GM21367 (cell line): ENCODE data around the gene RNLS.

Source experiments
- ATAC-seq: cut with Tn5 transposase; IDR thresholded peaks from one replicate; pipeline ENCODE4 v1.9.1; 2021; ENCODE audit not compliant: unreplicated experiment

RNLS gene

DNA sequence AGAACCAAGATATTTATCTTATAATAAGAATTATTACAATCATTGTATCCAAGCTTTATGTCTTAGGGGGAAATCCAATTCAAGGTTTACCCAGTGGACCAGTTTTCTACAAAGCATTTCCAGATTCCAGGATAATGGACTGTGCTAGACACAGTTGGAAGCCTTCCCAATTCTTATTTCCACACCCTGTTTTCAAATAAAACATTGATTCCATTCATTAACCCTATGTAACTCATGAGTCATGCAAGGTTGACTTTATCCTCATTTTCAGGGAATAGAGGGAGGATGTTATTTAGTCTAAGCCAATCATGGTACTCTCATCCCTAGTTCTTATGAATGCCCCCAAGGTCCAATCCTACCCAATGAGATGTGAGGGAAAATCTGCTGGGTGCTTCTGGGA is 145.7 kb downstream of the RNLS start:
- no peak for ATAC-seq

- no peak for ATAC-seq
These were observed 149.4 kb downstream of the RNLS start for GRCh38 chr10:88433565-88434186.

DNA sequence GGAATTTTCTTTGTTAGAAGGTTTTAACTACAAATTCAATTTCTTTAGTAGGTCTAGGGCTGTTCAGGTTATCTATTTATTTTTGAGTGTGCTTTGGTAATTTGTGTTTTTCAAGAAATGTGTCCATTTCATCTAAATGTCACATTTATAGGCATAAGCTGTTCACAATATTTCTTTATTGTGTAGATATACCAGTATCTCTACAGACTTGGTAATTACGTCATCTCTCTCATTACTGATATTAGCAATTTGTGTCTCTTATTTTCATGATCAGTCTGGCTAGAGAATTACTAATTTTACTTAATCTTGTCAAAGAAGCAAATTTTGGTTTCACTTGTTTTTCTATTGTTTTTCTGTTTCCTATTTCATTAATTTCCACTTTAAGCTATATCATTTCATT is 152.0 kb downstream of the RNLS start:
- no peak for ATAC-seq

- no peak for ATAC-seq
These were observed 154.1 kb downstream of the RNLS start for GRCh38 chr10:88428976-88429375.

- ATAC-seq, result no peak
These were observed 154.7 kb downstream of the RNLS start for GRCh38 chr10:88428442-88428841.

GRCh38 chr10:88427024-88427423 is 156.1 kb downstream of the RNLS start:
- ATAC-seq, result no peak

GRCh38 chr10:88424881-88425280 is 158.2 kb downstream of the RNLS start:
- ATAC-seq, result no peak

GRCh38 chr10:88423732-88424131 is 159.4 kb downstream of the RNLS start:
- ATAC-seq, result no peak

DNA sequence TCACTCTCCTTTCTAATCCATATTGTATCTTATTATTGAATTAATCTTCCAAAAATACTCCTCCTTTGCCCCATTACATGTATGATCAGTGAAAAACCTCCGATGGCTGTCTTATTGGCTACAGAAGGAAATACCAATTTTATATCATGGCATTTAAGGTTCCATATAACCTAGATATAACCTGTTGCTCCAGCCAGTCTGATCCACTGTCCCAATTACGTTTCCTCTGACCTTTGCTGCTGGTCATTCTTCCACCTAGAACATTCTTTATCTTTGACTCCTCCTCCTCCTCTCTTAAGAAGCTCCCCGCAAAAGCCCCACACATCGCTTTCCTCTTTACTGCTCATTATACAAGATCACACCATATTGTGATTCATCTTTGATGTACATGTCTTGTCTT is 161.5 kb downstream of the RNLS start:
- no peak for ATAC-seq

DNA sequence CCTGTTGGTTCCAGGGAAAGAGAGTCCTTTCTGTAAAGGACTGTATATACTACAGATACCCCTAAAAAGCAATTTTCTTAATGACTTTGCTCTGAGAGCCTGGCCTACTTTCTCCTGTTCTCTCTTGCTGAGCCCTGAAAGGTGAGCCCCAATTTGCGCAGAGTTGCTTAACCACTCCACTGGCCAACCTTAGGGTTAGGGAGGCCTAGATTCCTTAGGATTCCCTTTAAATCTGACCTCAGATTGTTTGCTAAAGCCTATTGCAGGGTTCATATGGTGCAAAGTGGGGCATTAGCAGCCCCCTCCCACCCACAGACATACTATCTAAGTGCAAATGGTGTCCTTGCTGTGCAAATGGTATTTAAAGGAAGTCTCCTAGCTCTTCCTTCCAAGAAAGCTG is 164.2 kb downstream of the RNLS start:
- no peak for ATAC-seq

DNA sequence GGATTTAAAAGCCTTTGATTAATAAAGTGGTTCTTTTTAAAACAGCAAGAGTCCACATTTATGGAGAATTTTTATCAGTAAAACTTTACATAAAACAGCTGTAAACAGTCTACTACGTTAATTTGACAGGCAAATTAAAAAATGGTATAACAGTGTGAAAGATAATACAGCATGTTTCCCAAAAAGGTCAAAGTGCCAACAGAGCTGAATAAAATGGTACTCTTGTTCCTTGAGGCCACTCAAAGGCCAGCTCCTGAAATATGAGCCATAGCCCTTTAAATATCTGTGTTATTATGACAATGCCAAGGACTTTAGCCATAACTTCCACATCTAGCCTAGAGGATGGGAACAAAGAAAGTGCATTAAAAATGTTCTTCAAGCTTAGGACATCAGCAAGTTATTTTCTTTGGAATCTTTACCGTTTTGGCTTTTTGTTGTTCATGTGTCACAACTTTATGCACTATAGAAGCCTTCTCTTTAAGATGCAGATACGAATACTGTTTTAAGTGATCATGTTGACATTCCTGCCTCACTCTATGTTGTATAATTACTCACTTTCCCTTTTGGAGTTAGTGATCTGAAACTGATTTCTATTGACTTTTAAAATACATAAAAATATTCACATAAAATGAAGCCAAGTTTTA is 165.6 kb downstream of the RNLS start:
- ATAC-seq, result no peak

DNA sequence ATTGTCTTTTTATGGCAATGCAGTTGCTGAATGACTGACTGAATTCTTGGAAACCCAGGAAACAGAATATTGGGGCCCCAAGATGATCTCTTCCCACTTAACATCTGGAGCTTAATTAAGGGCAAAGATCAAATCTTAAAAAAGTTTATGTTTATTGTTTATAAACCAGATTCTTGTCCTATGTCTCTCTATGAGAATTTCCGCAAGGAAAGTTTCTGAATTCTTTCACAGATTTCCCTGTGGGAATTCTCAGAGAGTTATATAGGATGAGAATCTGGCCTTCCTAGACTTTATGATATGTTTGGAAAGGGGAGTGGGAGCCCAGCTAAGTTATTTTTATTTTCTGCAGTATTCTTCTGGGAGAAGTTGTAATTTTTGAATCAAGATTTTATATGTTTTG is 166.3 kb downstream of the RNLS start:
- ATAC-seq, result no peak

DNA sequence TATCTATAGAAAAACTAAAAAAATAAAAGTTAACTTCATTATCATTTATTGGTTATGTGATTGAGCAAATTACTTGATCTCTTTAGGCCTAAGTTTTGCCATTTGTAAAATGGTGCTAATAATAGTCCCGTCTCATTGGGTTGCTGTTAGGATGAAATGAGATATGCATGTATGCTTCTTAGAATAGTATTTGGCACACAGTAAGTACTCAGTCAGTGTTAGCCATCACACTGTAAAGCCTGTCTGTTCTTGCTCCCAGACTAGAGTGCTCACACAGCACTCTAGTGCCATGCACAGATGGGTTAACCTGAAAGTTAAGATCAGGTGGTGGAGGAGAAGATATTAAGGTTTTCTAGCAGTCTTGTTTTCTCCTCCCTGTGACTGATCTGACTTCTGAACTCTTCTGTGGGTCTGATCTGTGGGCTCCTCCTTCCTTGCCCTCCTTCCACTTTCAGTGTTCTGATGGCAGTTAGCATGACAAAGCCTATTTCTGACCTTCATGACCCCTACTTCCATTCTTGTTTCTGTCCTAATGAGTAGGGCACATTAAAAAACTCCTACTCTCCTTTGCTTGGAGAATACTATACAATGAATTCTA is 167.5 kb downstream of the RNLS start:
- ATAC-seq, result no peak

DNA sequence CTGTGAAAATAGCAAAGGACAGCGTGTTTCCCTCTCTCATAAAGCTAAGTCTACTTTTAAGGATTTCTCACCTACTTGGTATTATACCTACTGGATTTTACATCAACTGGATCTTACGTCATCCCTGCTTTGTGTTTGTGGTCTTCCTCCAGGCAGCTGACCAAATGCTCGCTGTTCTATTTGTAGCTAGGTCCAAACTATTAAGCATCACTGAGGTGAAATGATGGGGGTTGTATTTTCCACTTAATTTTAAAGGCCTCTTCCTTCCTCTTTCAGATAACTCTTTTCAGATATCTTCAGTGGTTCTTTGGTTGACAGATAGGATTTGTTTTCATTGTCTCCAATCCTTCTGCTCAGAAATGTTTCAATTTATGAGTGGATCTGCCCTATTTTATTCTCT is 169.7 kb downstream of the RNLS start:
- no peak for ATAC-seq

- ATAC-seq, result no peak
These were observed 171.3 kb downstream of the RNLS start for GRCh38 chr10:88411772-88412349.

DNA sequence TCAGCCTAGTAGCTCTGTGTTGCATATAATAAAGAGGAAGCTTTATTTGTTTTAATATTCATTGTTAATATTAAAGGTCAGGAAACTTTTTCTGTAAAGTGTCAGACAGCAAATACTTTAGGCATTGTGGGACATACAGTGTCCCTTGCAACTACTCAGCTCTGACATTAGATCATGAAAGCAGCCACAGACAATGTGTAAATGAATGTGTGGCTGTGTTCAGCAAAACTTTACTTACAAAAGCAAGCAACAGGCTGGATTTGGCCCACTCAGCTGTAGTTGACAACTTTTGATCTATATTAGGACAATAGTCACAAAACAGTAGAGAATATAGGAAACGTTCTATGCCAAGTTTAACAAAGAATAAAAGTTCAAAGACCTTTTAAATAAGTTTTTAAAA is 173.3 kb downstream of the RNLS start:
- ATAC-seq, result no peak

DNA sequence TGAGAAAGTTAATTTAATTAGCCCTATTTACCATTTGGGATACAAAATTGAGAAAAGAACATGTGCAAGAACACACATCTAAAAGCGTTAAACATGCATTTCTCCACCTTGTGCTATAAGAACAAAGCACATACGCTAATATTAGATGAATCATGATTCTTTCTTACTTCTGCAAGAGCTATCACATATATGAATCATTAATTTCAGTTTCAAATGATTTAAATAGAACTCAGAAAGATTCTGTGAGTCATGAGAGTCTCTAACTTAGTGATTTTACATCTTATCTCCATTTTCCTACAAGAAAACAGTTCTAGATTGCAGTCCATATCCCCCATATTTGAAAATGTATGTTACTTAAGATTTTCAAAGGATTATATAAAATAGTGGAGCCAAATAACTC is 173.9 kb downstream of the RNLS start:
- no peak for ATAC-seq

- no peak for ATAC-seq
These were observed 175.0 kb downstream of the RNLS start for GRCh38 chr10:88408096-88408495.

GRCh38 chr10:88404133-88404532 is 179.0 kb downstream of the RNLS start:
- ATAC-seq, result no peak

- ATAC-seq, result no peak
These were observed 181.3 kb downstream of the RNLS start for GRCh38 chr10:88401671-88402347.

GRCh38 chr10:88399240-88399639 is 183.9 kb downstream of the RNLS start:
- ATAC-seq, result no peak

DNA sequence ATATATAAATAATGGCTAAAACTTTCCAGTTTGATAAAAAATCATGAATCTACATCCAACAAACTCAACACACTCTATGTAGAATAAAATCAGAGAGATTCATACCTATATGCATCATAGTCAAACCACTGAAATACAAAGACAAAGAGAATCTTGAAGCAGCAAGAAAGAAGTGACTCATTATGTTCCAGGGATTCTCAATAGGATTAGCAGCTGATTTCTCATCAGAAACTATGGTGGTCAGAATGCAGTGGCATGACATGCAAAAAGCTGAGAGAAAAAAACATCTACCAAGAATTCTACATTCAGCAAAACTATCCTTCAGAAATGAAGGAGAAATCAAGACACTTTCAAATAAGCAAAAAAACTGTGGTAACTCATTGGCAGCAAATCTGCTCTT is 187.4 kb downstream of the RNLS start:
- ATAC-seq, result no peak
